Upper lobe of left lung (tissue), 4 donors: ENCODE data around the gene RAI1.

Source experiments
- CTCF ChIP-seq, 6 experiments: fragments of 450-650 bp in 4 of 6; fragments of 200-600 bp in 2 of 6; sonication (generic) in 2 of 6; IDR thresholded peaks; one replicate each; pipeline ENCODE4 v1.5.1; 2016 to 2019; ENCODE audit warnings: antibody characterized with exemption in 6 of 6
- EP300 ChIP-seq, 4 donors: sonication (generic); formaldehyde crosslinking; IDR thresholded peaks; one replicate each; pipeline ENCODE4 v1.5.1; 2017; ENCODE audit warnings: antibody characterized with exemption in 4 of 4, control low read depth in 2 of 4
- POLR2A ChIP-seq, 4 donors: fragments of 450-650 bp; IDR thresholded peaks; one replicate each; pipeline ENCODE4 v1.5.1; 2016 to 2017; ENCODE audit warnings: antibody characterized with exemption in 4 of 4, mild to moderate bottlenecking in 2 of 4
- POLR2AphosphoS5 ChIP-seq, 2 donors: sonication (generic); formaldehyde crosslinking; IDR thresholded peaks; one replicate each; pipeline ENCODE4 v1.5.1; 2017; ENCODE audit warnings: antibody characterized with exemption in 2 of 2

- TF ChIP-seq POLR2A (IDR thresholded peaks at IDR 0.05) (no peak), CTCF (IDR thresholded peaks at IDR 0.05) (no peak), EP300 (IDR thresholded peaks at IDR 0.05) (no peak), POLR2AphosphoS5 (IDR thresholded peaks at IDR 0.05) (no peak)
These were observed 122.7 kb downstream of the RAI1 start for GRCh38 chr17:17804007-17804406.
